Ecto neural progenitor cell (in vitro differentiated cells): ENCODE data around the gene OR52W1.
A peak's percentile ranks its signal among the peaks of the same experiment; 100 is the strongest.
"Not testable (repeated sequence)": the region's sequence is repeated elsewhere in the genome, so short reads cannot be mapped to it uniquely, and the experiment has no call there.

ENCODE experiments used
- DNase-seq: peaks from one replicate; pipeline ENCODE4 v3.0.0-alpha.2; 2018; ENCODE audit warnings: low spot score

Gene OR52W1

DNA sequence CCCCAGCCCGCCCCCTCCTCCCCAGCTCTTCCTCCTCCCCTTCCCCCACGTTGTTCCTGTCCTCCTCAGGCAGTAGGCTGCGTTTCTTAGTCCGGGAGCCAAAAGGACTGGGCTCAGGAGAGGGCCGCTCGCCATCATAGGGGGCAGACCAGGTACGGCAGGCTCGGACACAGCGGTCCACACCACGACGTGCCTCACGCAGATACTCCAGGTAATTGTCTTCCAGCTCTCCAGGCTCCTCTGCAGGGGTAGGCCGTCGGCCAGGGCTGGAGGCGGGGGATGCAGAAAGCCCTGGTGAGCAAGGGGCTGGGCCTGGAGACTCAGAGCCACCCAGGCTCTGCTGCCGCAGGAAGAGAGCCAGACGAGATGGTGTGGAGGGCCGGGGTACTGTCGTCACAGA lies 18.7 kb downstream of the OR52W1 start:
- no peak for DNase-seq

DNA sequence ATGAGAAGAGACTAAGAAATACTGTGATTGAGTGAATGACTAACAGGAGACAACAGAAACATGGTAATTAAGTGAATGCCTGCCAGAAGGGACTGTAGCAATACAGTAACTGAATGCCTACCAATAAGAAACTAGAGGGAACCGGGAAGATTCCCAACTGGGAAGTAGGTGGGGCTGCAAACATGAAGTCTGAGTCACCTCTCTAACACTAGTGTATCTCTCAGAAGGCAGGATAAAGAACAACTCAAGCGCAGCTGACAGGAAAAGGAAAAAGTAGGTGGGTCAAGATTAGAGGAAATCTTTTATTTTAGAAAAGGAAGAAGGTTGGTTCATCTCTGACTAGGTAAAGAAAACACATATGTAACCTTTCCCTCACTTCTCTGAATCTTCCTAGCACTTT lies 20.3 kb downstream of the OR52W1 start:
- no peak for DNase-seq

DNA sequence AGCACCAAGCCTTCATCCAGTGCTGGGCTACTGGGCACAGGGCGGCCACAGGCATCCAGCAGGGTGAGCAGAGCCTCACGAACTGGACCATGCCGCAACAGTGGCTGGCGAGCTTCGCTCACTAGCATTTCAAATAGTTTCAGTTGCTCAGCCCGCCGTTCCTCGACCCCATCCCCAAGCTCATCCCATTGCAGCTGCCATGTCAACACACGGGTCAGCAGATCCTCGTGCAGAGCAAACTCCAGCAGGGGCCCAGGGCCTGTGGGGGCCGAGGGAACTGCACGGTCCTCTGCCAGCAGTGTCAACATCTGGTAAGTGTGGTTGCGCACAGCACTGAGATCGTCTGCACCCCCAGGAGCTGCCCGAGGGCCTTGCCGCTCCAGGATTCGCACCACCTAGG lies 24.8 kb downstream of the OR52W1 start:
- DNase-seq: no peak

DNA sequence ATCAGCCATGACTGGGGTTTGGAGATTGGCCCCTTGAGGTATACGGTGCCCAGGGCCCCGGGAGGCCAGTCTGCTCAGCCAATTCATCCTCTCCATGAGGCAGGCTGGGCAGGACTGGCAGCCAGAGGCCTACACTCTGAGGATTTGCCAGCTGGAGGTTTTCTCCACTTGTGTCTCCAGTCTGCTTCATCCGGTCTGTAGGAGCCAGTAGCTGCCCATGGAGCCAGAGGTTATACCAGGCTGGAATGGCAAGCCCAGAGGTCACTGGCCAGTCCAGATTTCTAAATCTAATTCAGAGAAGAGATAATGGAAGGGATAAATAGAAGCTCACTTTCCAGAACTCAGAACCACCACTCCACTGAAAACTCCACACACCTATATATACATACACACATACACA lies 25.4 kb downstream of the OR52W1 start:
- no peak for DNase-seq

DNA sequence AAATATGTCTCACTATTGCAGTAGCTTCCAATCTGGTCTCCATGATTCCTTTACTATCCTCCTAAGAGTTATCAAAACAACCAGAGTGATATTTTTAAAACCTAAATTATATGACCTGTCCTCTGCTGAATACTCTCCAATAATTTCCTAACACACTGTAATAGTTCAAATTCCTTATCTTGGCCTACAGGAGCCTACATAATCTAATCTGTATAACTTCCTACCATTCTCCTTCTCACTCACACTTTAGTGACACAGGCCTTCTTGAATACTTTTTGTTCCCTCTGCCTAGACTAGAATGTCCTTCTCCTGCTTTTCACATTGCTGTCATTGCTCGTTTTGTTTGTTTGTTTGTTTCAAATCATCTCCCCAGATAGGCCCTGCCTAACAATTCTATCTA lies 26.0 kb downstream of the OR52W1 start:
- no peak for DNase-seq

DNA sequence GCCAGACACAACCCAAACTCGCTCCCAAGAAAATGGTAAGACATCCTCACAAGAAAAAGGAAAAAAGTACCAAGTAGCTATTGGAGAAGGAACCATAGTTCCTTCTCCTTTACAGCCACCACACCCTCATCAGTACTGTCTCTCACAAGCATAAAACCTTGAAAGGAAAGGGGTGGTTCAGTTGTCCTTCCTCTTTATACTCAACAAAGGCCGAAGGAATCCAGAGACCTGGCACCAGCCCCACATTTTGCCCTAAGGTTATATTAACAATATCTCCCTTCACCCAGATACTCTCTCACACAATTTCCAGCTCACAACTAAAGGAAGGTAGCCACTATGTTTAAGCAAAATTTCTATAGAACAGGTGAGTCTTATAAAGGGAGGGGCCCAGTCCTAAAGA lies 26.9 kb downstream of the OR52W1 start:
- no peak for DNase-seq

DNA sequence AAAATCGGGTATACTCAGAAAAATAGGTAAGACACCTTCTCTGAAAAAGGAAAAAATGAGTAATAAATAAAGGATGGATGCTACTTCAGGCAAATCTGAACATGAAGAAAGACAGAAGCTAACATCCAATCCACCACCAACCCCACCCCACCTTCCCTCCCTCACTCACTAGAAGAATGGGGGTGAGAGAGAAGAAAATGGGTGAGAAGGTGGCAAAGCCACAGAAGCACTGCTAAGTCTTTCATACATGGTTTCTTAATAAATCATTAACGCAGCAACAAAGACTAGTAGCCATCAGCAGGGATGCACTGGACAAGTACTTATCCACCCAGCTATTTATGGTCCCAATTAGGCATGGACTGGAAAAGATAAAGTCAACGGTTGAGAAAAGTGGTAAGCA lies 29.5 kb downstream of the OR52W1 start:
- no peak for DNase-seq

DNA sequence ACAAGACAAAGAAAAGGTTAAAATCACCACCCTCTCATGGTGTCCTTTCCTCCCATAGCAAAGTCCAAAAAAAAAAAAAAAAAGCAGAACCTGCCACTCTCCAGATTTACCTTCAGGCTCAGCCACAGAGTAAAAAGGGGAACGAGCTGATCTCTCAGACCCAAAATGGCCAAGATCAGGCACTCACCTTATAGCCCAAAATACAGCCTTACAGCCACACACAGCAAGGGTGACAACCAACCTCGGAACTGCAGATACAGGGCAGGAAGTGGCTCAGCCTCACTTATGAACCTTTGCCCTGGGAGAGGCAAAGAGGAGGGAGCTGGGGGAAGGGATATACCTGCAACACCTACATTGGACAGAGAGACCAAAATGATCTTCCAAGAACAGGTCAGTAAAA lies 30.9 kb downstream of the OR52W1 start:
- DNase-seq: no peak

DNA sequence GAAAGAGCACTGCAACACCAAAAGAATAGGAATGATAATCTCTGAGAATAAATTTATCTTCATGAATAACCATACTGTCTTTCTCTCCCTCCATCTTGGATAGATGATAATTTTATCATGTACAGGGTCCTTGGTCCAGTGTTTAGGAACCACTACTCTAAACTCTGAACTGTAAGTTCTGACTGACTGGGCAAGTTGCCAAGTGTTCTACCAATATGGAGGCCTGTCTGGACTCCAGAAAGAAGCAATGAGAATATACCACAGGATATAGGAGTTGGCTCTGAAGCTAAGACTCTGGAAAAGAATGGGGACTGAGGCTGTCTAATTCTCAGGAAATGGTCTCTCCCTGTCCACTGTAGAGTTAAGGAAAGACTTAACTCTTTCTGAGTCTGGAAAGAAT lies 33.9 kb downstream of the OR52W1 start:
- DNase-seq: no peak

DNA sequence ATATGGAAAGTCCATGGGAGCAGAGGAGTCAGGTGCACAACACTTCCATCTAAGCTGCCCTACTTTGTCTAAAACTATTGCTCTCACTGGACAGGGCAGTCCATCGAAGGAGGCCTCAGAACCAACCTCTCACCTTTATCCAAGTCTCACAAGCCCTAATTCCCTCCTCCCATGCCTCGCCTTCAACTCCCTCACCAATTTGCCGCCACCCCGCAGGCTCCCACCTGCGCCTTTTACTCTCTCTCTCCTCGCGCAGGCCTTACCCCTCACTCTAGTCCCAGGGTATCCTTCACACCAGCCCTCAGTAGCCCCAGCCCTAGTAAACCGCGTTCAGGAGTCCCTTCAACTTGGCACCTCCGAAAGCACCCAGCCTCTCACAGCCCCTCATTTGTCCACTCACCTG lies 35.0 kb downstream of the OR52W1 start:
- no peak for DNase-seq

DNA sequence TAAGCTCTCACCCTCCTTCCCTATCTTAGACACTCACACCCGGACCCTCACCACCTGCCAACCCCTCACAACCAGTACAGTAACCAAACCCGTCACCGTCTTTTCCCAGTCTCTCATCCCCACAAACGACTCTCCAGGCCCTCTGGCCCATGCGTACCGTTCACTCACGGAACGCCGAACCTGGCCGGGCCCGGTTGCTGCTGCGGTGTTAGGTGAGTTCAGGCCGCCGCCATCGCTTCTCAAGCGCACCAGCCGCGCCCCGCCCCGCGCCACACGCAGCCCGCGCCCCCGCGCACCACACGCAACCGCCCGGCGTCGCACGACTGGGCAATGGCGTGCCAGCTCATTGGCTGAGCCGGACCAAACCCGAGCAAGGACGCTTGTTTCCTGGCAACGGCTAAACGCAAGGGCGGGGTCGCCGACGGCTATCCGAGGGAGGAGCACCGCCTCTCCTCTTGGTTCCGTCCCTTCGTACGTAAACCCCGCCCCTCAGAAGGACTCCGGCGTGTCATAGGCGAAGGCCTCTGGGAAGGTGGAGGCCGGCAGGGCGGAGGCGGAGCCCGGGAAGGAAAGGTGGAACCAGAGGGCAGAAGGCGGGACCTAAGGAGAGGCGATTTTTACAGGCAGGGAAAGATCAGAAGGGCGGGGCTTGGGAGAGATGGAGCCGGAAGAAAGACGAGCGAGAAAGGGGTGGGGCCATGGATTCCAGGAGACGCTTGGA lies 35.5 kb downstream of the OR52W1 start, which contains the start of gene FHIP1B:
TSS of gene FHIP1B (minus strand) at position 250 of the 721 bp plus-strand sequence. CDS start 10,120 bp downstream, outside the sequence.
- DNase-seq: peak; percentile 99

DNA sequence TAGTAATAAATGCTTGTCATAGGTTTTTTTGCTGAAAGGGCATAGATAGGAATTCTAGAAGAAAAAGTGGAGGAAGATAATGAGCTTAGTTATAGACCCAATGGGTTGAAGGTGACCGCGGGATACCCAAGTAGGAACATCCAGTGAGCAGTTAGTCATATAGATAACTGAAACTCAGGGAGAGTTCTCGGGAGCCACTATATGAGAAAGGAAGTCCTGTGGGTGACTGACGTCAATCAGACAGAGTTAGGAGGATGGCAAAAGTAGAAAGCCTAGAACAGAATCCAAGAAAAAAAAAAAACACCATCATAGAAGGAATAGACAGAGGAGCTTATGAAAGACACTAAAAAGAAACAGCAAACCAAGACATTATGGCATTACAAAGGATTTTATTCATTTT lies 38.2 kb downstream of the OR52W1 start:
- no peak for DNase-seq

DNA sequence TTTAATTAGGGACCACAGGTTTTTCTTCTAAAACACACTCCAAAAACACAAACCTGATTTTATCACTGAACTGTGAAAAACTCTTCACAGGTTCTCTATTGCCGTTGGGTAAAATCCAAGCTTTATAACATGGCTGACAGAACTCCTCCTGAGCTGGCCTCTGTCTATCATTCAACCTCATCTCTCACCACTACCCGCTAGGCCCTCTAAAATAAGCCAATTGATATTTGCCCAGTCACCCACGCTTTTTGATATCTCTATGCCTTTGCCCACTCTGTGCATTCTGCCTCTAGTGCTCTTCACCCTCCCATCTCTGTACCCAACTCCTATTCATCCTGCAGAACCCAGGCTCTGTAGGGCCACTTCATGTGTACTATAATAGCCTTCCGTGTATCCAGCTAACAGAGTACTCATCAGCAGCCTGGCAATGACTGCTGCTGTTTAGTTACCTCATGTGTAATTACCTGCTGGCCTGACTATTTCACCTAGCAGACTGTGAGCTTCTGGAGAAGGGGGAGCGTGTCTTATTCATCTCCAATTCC lies 38.8 kb downstream of the OR52W1 start:
- no peak for DNase-seq

DNA sequence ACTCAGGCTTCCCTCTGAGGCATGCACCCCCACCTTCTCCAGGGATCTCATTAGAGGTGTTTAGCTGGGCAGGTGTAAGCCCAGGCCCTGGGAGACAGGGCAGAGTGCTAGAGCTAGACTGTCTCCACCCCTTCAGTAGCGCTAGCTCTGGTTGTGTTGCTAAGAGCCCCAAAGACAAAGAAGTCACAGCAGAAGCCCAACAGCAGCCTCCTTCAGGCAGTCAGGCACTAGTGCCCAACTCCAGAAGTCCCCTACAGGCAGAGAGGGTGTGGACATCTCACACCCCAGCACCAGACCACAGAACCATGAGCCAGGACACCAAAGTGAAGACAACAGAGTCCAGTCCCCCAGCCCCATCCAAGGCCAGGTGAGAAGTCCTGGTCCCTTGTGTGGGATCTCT lies 39.9 kb downstream of the OR52W1 start, which contains the start of gene CNGA4:
TSS of gene CNGA4 (plus strand) at position 188 of the 400 bp plus-strand sequence. CDS start at position 306, 118 bp downstream.
- DNase-seq: no peak

DNA sequence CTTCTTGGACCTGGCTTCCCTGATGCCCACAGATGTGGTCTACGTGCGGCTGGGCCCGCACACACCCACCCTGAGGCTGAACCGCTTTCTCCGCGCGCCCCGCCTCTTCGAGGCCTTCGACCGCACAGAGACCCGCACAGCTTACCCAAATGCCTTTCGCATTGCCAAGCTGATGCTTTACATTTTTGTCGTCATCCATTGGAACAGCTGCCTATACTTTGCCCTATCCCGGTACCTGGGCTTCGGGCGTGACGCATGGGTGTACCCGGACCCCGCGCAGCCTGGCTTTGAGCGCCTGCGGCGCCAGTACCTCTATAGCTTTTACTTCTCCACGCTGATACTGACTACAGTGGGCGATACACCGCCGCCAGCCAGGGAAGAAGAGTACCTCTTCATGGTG lies 41.1 kb downstream of the OR52W1 start:
- DNase-seq: no peak

DNA sequence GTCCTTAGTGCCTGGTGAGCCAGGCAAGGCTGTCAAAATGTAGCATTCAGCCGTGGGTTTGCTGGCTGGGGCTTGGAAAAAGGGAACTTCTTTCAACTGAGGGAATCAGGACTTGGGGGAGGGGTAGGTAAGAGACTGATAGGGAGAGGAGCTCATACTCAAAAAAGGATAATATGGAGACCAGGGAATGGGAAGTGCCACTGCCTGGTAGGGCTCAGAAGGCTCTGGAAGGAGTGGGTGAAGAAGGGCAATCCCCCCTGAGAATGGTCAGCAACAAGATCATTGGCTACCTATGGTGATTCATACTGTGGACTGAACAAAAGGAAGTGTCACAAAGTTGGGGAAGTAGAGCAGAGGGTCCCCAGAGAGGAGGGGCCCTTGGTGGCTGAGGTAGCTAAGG lies 41.8 kb downstream of the OR52W1 start:
- no peak for DNase-seq

DNA sequence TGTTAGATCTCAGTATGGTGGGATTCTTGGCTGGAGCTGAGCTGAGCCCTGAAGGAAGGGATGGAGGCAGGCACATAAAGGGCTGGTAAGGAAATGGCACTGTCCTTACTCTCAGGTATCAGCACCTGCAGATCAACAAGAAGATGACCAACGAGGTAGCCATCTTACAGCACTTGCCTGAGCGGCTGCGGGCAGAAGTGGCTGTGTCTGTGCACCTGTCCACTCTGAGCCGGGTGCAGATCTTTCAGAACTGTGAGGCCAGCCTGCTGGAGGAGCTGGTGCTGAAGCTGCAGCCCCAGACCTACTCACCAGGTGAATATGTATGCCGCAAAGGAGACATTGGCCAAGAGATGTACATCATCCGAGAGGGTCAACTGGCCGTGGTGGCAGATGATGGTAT lies 42.3 kb downstream of the OR52W1 start:
- DNase-seq: no peak

DNA sequence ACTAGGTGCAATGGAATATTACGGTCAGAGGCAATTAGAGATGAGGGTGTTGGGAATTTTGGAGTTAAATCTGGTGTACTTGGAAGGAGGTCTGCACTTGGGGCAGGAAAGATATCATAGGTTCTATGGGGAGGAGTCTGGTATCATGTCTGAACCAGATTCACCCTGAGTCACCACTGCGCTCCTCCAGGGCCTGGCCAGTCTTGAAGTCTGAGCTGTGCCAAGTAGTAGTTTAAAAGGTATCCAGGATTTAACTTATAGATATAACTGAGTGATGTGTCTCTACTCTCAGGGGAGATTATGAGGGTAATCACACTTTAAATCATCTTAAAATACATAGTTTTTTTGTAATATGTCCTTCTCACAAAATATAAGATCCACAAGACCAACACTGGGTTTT lies 46.5 kb downstream of the OR52W1 start:
- DNase-seq: no peak

DNA sequence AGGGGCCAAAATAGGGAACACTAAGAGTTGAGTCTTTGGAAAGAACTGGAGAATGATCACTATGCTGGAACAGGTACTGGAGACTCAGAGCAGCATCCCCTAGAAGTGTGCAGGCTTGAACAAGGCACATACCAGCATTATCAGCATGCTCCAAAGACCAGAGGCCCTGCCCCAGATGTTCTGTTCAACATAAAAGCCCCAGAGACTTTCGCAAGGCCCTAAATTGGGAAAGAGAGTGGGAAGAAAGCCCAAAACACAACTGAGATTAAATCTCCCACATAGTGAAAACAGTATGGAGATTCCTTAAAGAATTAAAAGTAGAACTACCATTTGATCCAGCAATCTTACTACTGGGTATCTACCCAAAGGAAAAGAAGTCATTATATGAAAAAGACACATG lies 49.2 kb downstream of the OR52W1 start:
- no peak for DNase-seq

DNA sequence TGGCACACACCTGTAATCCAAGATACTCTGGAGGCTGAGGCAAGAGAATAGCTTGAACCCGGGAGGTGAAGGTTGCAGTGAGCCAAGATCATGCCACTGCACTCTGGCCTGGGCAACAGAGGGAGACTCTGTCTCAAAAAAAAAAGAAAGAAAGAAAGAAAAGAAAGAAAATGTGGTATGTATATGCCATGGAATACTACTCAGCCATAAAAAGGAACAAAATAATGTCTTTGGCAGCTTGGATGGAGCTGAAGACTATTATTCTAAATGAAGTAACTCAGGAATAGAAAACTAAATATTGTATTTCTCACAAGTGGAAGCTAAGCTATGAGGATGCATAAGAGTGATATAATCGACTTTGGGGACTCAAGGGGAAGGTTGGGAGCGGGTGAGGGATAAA lies 49.9 kb downstream of the OR52W1 start:
- DNase-seq: not testable (repeated sequence)
